Measurements from ENCODE around the gene LMOD2. TPM values are rescaled to one million over a fixed set of nuclear protein-coding genes. Genes with fewer than 3 reads are reported as not detected.

The LMOD2 gene
- total RNA-seq, 2 donors from 2014 or later = not detected

- Mint-ChIP-seq H3K4me1 (ENCODE audit: low read depth) (no peaks in the 10 kb centered on the region), H3K9me3 (no peaks in the 10 kb centered on the region), H3K27me3 (ENCODE audit: low read depth) (peaks cover 9% of the 10 kb centered on the region), H3K4me3 (no peak overlapping the region), H3K27ac (no peak overlapping the region), H3K36me3 (ENCODE audit: insufficient read depth in 2 of 2) (no peaks in the 10 kb centered on the region)
- DNase-seq (no peak), ATAC-seq (replicated peaks in 1 of 2) (no peak)
Measured at GRCh38 chr7:123649964-123650363, 5.7 kb upstream of the LMOD2 start.

DNA sequence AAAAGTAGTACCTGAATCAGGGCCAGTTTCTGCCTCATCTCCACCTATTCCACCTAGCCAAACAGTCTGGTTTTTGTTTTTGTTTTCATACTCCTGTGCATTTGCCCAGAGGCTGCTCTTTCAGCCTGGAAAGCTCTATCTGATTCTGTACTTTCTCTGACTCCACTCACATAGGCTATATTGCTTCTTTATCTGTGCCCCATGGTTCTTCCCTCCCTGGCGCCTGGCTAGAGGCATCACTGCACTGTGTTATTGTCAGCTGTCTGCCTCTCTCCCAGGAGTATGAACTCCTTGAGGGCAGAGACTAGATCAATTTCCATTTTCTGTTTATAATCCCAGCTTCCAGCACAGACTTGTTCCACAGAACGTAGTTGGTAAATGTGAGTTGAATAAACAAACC is 5.1 kb upstream of the LMOD2 start:
- Mint-ChIP-seq H3K4me1 (ENCODE audit: low read depth) (no peaks in the 10 kb centered on the region), H3K27ac (no peak overlapping the region), H3K4me3 (no peak overlapping the region), H3K9me3 (no peaks in the 10 kb centered on the region), H3K27me3 (ENCODE audit: low read depth) (peaks cover 9% of the 10 kb centered on the region), H3K36me3 (ENCODE audit: insufficient read depth in 2 of 2) (no peaks in the 10 kb centered on the region)
- ATAC-seq (replicated peaks in 1 of 2) (no peak), DNase-seq (no peak)

GRCh38 chr7:123652406-123652805 is 3.3 kb upstream of the LMOD2 start:
- DNase-seq (no peak), ATAC-seq (replicated peaks in 1 of 2) (no peak)
- Mint-ChIP-seq H3K27ac (no peak overlapping the region), H3K36me3 (ENCODE audit: insufficient read depth in 2 of 2) (no peaks in the 10 kb centered on the region), H3K4me1 (ENCODE audit: low read depth) (no peaks in the 10 kb centered on the region), H3K9me3 (no peaks in the 10 kb centered on the region), H3K4me3 (no peak overlapping the region), H3K27me3 (ENCODE audit: low read depth) (peaks cover 4% of the 10 kb centered on the region)

GRCh38 chr7:123653162-123653561 is 2.5 kb upstream of the LMOD2 start:
- Mint-ChIP-seq H3K4me1 (ENCODE audit: low read depth) (no peaks in the 10 kb centered on the region), H3K27ac (no peak overlapping the region), H3K27me3 (ENCODE audit: low read depth) (peaks cover 4% of the 10 kb centered on the region), H3K36me3 (ENCODE audit: insufficient read depth in 2 of 2) (no peaks in the 10 kb centered on the region), H3K9me3 (no peaks in the 10 kb centered on the region), H3K4me3 (no peak overlapping the region)
- DNase-seq (no peak), ATAC-seq (replicated peaks in 1 of 2) (no peak)

DNA sequence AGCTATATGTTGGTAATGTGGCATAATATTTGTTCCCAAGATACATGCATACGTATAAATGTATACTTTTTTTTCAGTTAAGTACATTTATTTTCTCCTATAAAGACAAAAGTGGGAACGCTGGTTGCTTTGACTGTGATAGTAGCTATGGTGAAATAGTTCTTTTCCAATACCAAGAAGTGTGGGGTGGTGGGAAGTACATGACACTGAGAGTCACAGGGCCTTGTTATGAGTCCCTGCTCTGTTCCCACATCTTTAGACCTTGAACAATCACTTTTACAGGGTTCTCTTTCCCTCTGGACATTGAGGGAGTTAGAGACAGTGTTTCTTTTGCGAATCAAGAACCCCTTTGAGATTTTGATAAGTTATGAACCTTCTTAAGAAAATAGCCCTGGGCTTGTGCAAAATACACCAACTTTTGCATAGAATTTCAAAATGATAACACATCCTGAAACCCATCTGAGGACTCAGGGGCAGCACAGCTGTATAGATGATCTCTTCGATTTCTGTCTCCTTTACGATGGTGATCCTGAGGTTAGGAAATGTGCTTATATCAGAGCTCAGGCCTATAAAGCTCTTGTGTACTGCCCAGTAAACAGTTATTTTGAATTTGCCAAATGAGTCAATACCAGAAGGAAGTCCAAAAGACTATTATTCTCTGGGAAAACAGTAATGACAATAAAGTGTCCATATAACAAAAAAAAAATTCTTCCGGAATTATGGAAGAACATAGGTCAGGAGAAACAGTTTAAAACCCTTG is 1.1 kb downstream of the LMOD2 start:
- no peak overlapping the region for H3K27ac Mint-ChIP-seq
- H3K4me1 Mint-ChIP-seq (ENCODE audit: low read depth) = peaks cover 2% of the 10 kb centered on the region
- ATAC-seq (replicated peaks in 1 of 2) (no peak), DNase-seq (no peak)
- H3K36me3 Mint-ChIP-seq (ENCODE audit: insufficient read depth in 2 of 2) = no peaks in the 10 kb centered on the region
- H3K9me3 Mint-ChIP-seq = no peaks in the 10 kb centered on the region
- H3K4me3 Mint-ChIP-seq = no peak overlapping the region
- H3K27me3 Mint-ChIP-seq (ENCODE audit: low read depth) = peaks cover 24% of the 10 kb centered on the region

DNA sequence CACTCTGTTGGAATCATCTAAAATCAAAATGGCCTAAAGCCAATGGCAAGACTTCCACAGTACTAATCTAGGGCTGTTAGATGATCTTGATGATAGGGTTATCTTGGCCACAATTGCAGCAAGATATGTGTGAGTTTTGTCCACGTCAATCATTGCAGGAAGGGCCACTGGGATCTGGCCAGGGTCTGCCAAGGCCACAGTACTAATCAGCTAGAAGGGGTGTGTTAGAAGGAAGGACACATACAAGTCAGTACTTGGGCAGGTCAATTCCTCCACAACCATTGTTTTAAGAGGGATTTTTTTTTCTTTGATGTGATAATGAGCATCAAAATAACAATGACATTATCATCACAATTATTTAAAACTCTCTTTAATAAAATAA is 1.6 kb downstream of the LMOD2 start:
- H3K27me3 Mint-ChIP-seq (ENCODE audit: low read depth) = peaks cover 30% of the 10 kb centered on the region
- H3K36me3 Mint-ChIP-seq (ENCODE audit: insufficient read depth in 2 of 2) = no peaks in the 10 kb centered on the region
- H3K27ac Mint-ChIP-seq = no peak overlapping the region
- DNase-seq = no peak
- peaks cover 5% of the 10 kb centered on the region for H3K4me1 Mint-ChIP-seq (ENCODE audit: low read depth)
- no peak overlapping the region for H3K4me3 Mint-ChIP-seq
- ATAC-seq (replicated peaks in 1 of 2) = no peak
- no peaks in the 10 kb centered on the region for H3K9me3 Mint-ChIP-seq

DNA sequence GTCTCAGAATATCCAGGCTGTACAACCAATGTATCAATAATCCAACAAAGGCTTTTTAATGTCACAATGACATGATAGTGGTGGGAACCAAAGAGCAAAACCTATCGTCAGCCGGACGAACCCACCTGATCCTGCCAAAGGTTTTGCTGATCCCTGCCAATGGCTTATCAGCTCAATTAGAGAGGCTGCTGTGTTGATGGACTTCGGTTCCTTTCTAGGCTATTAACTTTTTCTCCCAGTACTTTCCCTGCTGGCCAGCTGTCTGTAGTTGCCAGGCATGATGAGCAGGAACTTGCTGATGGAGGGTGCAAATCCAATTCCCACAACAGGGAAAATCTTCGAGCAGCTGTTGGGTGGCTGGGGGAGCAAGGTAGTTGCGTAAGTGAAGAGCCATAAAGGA is 2.4 kb downstream of the LMOD2 start:
- H3K27ac Mint-ChIP-seq = no peak overlapping the region
- H3K27me3 Mint-ChIP-seq (ENCODE audit: low read depth) = peaks cover 36% of the 10 kb centered on the region
- peaks cover 5% of the 10 kb centered on the region for H3K4me1 Mint-ChIP-seq (ENCODE audit: low read depth)
- no peaks in the 10 kb centered on the region for H3K9me3 Mint-ChIP-seq
- DNase-seq (no peak), ATAC-seq (replicated peaks in 1 of 2) (no peak)
- H3K36me3 Mint-ChIP-seq (ENCODE audit: insufficient read depth in 2 of 2) = no peaks in the 10 kb centered on the region
- no peak overlapping the region for H3K4me3 Mint-ChIP-seq

DNA sequence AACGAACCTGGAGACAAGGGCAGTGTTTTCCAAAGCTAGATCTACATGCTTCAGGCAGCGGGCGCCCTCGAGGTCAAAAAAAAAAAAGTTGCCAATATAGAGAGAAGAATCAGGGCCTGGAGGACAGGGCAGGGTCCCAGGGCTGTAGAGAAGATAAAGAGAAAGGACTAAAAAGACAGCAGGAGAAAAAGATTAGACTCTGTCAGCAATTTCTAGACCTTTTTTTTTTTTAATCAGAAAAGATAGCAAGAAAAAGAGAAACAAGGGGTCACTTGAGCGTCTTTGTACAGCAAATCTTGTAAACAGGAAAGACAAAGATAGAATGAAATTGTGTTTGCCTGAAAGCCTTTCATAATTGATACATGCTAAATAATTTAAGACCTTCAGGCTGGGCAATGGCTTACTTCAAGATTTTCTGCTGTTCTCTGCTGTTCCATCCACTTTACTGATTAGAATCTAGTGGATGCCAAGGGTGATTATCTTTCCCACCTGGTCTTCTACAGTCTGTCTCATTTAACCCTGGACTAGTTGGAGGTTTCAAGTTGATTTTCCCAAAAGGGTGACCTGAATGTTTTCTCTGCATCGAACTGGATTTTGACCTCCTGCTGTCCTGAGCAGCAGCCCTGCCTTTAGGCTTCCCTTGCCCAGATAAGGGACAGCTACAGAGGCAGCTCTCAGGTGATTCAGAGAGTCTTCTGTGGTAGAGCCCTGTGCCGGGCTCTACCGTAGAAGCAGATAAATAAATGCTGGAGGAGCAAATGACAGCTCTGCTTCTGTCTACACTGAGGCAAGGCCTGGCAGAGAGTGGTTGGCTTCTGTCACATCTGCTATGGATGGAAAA is 5.1 kb downstream of the LMOD2 start:
- DNase-seq (no peak), ATAC-seq (replicated peaks in 1 of 2) (no peak)
- Mint-ChIP-seq H3K36me3 (ENCODE audit: insufficient read depth in 2 of 2) (no peaks in the 10 kb centered on the region), H3K4me1 (ENCODE audit: low read depth) (peaks cover 5% of the 10 kb centered on the region), H3K4me3 (no peak overlapping the region), H3K27me3 (ENCODE audit: low read depth) (peaks cover 47% of the 10 kb centered on the region), H3K27ac (no peak overlapping the region), H3K9me3 (no peaks in the 10 kb centered on the region)

GRCh38 chr7:123661765-123662164 is 6.1 kb downstream of the LMOD2 start:
- Mint-ChIP-seq H3K4me1 (ENCODE audit: low read depth) (peaks cover 5% of the 10 kb centered on the region), H3K36me3 (ENCODE audit: insufficient read depth in 2 of 2) (no peaks in the 10 kb centered on the region), H3K27me3 (ENCODE audit: low read depth) (peaks cover 48% of the 10 kb centered on the region), H3K27ac (no peak overlapping the region), H3K4me3 (no peak overlapping the region), H3K9me3 (no peaks in the 10 kb centered on the region)
- ATAC-seq (replicated peaks in 1 of 2) (no peak), DNase-seq (no peak)

DNA sequence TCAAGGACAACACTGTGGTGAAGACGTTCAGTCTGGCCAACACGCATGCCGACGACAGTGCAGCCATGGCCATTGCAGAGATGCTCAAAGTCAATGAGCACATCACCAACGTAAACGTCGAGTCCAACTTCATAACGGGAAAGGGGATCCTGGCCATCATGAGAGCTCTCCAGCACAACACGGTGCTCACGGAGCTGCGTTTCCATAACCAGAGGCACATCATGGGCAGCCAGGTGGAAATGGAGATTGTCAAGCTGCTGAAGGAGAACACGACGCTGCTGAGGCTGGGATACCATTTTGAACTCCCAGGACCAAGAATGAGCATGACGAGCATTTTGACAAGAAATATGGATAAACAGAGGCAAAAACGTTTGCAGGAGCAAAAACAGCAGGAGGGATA is 6.6 kb downstream of the LMOD2 start:
- H3K4me3 Mint-ChIP-seq = no peak overlapping the region
- peaks cover 5% of the 10 kb centered on the region for H3K4me1 Mint-ChIP-seq (ENCODE audit: low read depth)
- no peak overlapping the region for H3K27ac Mint-ChIP-seq
- no peaks in the 10 kb centered on the region for H3K9me3 Mint-ChIP-seq
- ATAC-seq (replicated peaks in 1 of 2) (no peak), DNase-seq (no peak)
- H3K27me3 Mint-ChIP-seq (ENCODE audit: low read depth) = peaks cover 48% of the 10 kb centered on the region
- no peaks in the 10 kb centered on the region for H3K36me3 Mint-ChIP-seq (ENCODE audit: insufficient read depth in 2 of 2)

- Mint-ChIP-seq H3K9me3 (no peaks in the 10 kb centered on the region), H3K4me3 (no peak overlapping the region), H3K4me1 (ENCODE audit: low read depth) (peaks cover 5% of the 10 kb centered on the region), H3K27ac (no peak overlapping the region), H3K36me3 (ENCODE audit: insufficient read depth in 2 of 2) (no peaks in the 10 kb centered on the region), H3K27me3 (ENCODE audit: low read depth) (peaks cover 48% of the 10 kb centered on the region)
- ATAC-seq (replicated peaks in 1 of 2) (no peak), DNase-seq (no peak)
Measured at GRCh38 chr7:123662755-123663154, 7.1 kb downstream of the LMOD2 start.

DNA sequence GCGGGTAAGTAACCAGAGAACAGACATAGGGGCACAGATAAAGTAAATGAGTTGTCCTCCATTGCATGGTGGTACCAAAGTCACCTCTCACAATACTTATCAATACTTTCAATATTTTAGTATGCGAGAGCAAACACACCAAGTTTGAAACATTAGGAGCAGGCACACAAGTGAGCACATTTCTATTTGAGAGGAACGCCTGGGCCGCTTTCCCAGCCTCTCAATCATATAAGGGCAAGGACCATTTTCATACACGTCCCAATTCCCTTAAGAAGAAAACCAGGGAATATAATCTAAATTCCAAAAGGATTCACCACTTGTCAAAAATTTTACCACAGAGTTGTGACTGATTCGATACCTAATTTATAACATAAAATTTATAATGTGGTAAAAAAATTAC is 7.5 kb downstream of the LMOD2 start:
- no peak for DNase-seq
- Mint-ChIP-seq H3K27me3 (ENCODE audit: low read depth) (peaks cover 48% of the 10 kb centered on the region), H3K27ac (no peak overlapping the region), H3K4me3 (no peak overlapping the region), H3K9me3 (no peaks in the 10 kb centered on the region), H3K36me3 (ENCODE audit: insufficient read depth in 2 of 2) (no peaks in the 10 kb centered on the region), H3K4me1 (ENCODE audit: low read depth) (peaks cover 5% of the 10 kb centered on the region)
- ATAC-seq (replicated peaks in 1 of 2) = no peak

DNA sequence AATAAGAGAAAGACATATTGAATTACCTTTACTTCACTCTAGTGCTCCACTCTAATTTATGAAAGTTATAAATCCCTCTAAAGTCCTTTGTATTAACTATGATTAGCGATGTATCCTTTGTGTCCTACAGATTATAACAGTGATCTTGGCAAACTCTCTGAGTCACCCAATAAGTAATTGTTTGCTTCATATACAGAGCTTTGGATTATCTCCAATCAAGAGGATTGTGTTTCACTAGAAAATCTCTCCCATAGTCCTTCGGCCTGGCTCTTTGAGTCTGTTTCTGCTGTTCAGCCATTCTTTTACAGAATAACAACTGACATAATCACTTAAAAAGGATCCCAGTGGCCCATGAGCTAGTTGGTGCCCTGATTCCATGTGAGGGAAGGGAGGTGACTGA is 9.5 kb downstream of the LMOD2 start:
- H3K36me3 Mint-ChIP-seq (ENCODE audit: insufficient read depth in 2 of 2) = no peaks in the 10 kb centered on the region
- DNase-seq = no peak
- no peak overlapping the region for H3K27ac Mint-ChIP-seq
- no peaks in the 10 kb centered on the region for H3K9me3 Mint-ChIP-seq
- ATAC-seq (replicated peaks in 1 of 2) = no peak
- no peak overlapping the region for H3K4me3 Mint-ChIP-seq
- peaks cover 31% of the 10 kb centered on the region for H3K27me3 Mint-ChIP-seq (ENCODE audit: low read depth)
- peaks cover 5% of the 10 kb centered on the region for H3K4me1 Mint-ChIP-seq (ENCODE audit: low read depth)
